ENCODE measurements around the gene HYOU1. TPM values are rescaled to one million over a fixed set of nuclear protein-coding genes. Genes with fewer than 3 reads are reported as not detected.

Gene HYOU1
- total and polyA plus RNA-seq, 2 experiments from 2014 or later: 48.2 to 229 TPM

GRCh38 chr11:119029340-119030028, 27.5 kb downstream of the HYOU1 start:
- Mint-ChIP-seq H3K4me3 (peak overlapping the region; percentile 76), H3K4me1 (peaks cover 28% of the 10 kb centered on the region), H3K27ac (peak overlapping the region; percentile 32), H3K9me3 (no peaks in the 10 kb centered on the region; the same call in 2 of the 3 replicates), H3K27me3 (ENCODE audit: insufficient read depth, low read depth, poor library complexity) (peaks cover 28% of the 10 kb centered on the region), H3K36me3 (ENCODE audit: low read depth) (peaks cover 40% of the 10 kb centered on the region)
- Histone ChIP-seq H3K36me3 (ENCODE audit: insufficient read depth) (peaks cover under 1% of the 10 kb centered on the region; the same call in 1 of the 2 replicates), H3K27me3 (ENCODE audit: insufficient read depth) (no peaks in the 10 kb centered on the region), H4K20me1 (replicated peaks; ENCODE audit: insufficient read depth) (peaks cover 3% of the 10 kb centered on the region; the same call in 1 of the 2 replicates), H3F3A (replicated peaks; ENCODE audit: low read depth) (peaks cover 28% of the 10 kb centered on the region), H3K9me2 (ENCODE audit: insufficient read depth) (no peaks in the 10 kb centered on the region), H3K27ac (ENCODE audit: low read depth) (0 out of 2 replicates have a peak overlapping the region, but pooled peaks have one; percentile 92), H3K4me2 (peak overlapping the region; percentile 98), H3K4me1 (ENCODE audit: insufficient read depth) (peaks cover 14% of the 10 kb centered on the region), H3K79me2 (replicated peaks; ENCODE audit: insufficient read depth) (peaks cover 8% of the 10 kb centered on the region), H2AFZ (peak overlapping the region; percentile 91; the same call in 1 of the 2 replicates), H3K4me3 (peak overlapping the region; percentile 91)
- peak; percentile 10 for ATAC-seq
- DNase-seq (ENCODE audit: low spot score): no peak
- TF ChIP-seq EZH2 (IDR thresholded peaks at IDR 0.05; ENCODE audit: low read depth, unreplicated experiment): no peak
- no peak for TF ChIP-seq ETS1 (IDR thresholded peaks at IDR 0.05)
- no peak for TF ChIP-seq EZH2phosphoT487 (IDR thresholded peaks at IDR 0.05; ENCODE audit: unreplicated experiment)
- TF ChIP-seq CREB1 (CRISPR knock-in tag; IDR thresholded peaks at IDR 0.05; ENCODE audit: low read depth): no peak
- no peak for TF ChIP-seq NANOG (IDR thresholded peaks at IDR 0.05; ENCODE audit: borderline replicate concordance)

GRCh38 chr11:119029069-119029339, 28.0 kb downstream of the HYOU1 start:
- peak overlapping the region; percentile 91; the same call in 1 of the 2 replicates for H3K4me3 ChIP-seq

More at GRCh38 chr11:119029069-119029339, 28.0 kb downstream of the HYOU1 start:
- Mint-ChIP-seq H3K9me3 (no peaks in the 10 kb centered on the region; the same call in 2 of the 3 replicates), H3K27me3 (ENCODE audit: insufficient read depth, low read depth, poor library complexity) (peaks cover 27% of the 10 kb centered on the region), H3K27ac (peak overlapping the region; percentile 46), H3K36me3 (ENCODE audit: low read depth) (peaks cover 45% of the 10 kb centered on the region), H3K4me1 (peaks cover 31% of the 10 kb centered on the region), H3K4me3 (peak overlapping the region; percentile 76)
- Histone ChIP-seq H2AFZ (no peak overlapping the region), H3K27ac (ENCODE audit: low read depth) (no peak overlapping the region), H3K79me2 (replicated peaks; ENCODE audit: insufficient read depth) (peaks cover 8% of the 10 kb centered on the region), H3K9me2 (ENCODE audit: insufficient read depth) (no peaks in the 10 kb centered on the region), H3F3A (replicated peaks; ENCODE audit: low read depth) (peaks cover 31% of the 10 kb centered on the region), H3K27me3 (ENCODE audit: insufficient read depth) (no peaks in the 10 kb centered on the region), H3K36me3 (ENCODE audit: insufficient read depth) (peaks cover 6% of the 10 kb centered on the region), H3K4me2 (peak overlapping the region; percentile 98), H4K20me1 (replicated peaks; ENCODE audit: insufficient read depth) (peaks cover 7% of the 10 kb centered on the region), H3K4me1 (ENCODE audit: insufficient read depth) (peaks cover 14% of the 10 kb centered on the region)
- ATAC-seq (no peak), DNase-seq (ENCODE audit: low spot score) (no peak)
- TF ChIP-seq POLR2AphosphoS5 (IDR thresholded peaks at IDR 0.05; ENCODE audit: low read depth) (no peak), JUNB (IDR thresholded peaks at IDR 0.05; ENCODE audit: unreplicated experiment) (no peak), CREB1 (CRISPR knock-in tag; IDR thresholded peaks at IDR 0.05; ENCODE audit: low read depth) (no peak), NANOG (IDR thresholded peaks at IDR 0.05; ENCODE audit: borderline replicate concordance) (no peak), EZH2 (IDR thresholded peaks at IDR 0.05; ENCODE audit: low read depth, unreplicated experiment) (no peak), REST (IDR thresholded peaks at IDR 0.05; ENCODE audit: unreplicated experiment) (no peak), CTCF (conservative IDR thresholded peaks at IDR 0.05; ENCODE audit: low read depth in 2 of 2) (no peak), ZNF114 (CRISPR knock-in tag; IDR thresholded peaks at IDR 0.05) (no peak)
